OCI-LY7 (cell line): Measurements from ENCODE around the gene TFB1M. TPM values are rescaled to one million over a fixed set of nuclear protein-coding genes. Genes with fewer than 3 reads are reported as not detected.

Experiments
- BruUV-seq: library from RNA; stranded (reverse); fragments of 400-500 nt; replicated peaks from 2 replicates; lab custom pipeline; 2021; lab: Mats Ljungman, UMichigan
- CTCF ChIA-PET: fragments of 300-600 bp; sonication (Branson Sonifier 250); formaldehyde crosslinking; loops from one replicate; lab custom pipeline; 2022; ENCODE audit warnings: antibody characterized with exemption; ENCODE audit not compliant: unreplicated experiment; lab: Charles Lee
- POLR2A ChIA-PET: fragments of 300-600 bp; sonication (Branson Sonifier 250); formaldehyde crosslinking; loops from one replicate; lab custom pipeline; 2022; ENCODE audit warnings: antibody characterized with exemption; lab: Charles Lee
- DNase-seq: peaks from one replicate; pipeline ENCODE4 v3.0.0-alpha.2; 2015; ENCODE audit warnings: low spot score
- H2AFZ ChIP-seq: fragments of 200-600 bp; sonication (generic), shearing (Covaris generic); 2 replicates; pipeline ENCODE4 v1.6.1; 2014; ENCODE audit warnings: mild to moderate bottlenecking, antibody characterized with exemption, low read length, moderate library complexity
- H3K27ac ChIP-seq: fragments of 200-600 bp; sonication (generic); 2 replicates; pipeline ENCODE4 v1.5.1; 2014; ENCODE audit warnings: mixed run types, low read depth, mild to moderate bottlenecking, moderate library complexity, low read length, inconsistent platforms; ENCODE audit not compliant: poor library complexity, severe bottlenecking
- H3K36me3 ChIP-seq: fragments of 200-600 bp; sonication (generic); 2 replicates; pipeline ENCODE4 v1.6.1; 2014; ENCODE audit warnings: mild to moderate bottlenecking, antibody characterized with exemption, low read length, moderate library complexity, mixed read lengths; ENCODE audit not compliant: insufficient read depth
- H3K4me1 ChIP-seq: fragments of 200-600 bp; sonication (generic); 2 replicates; pipeline ENCODE4 v1.5.1; 2014; ENCODE audit warnings: mild to moderate bottlenecking, low read length; ENCODE audit not compliant: insufficient read depth, poor library complexity, severe bottlenecking
- H3K4me2 ChIP-seq: fragments of 200-600 bp; sonication (generic); 2 replicates; pipeline ENCODE4 v1.6.1; 2014; ENCODE audit warnings: mild to moderate bottlenecking, low read length
- H3K4me3 ChIP-seq: fragments of 200-600 bp; sonication (generic); 2 replicates; pipeline ENCODE4 v1.5.1; 2014; ENCODE audit warnings: mild to moderate bottlenecking, low read depth, low read length; ENCODE audit not compliant: poor library complexity, severe bottlenecking
- H3K79me2 ChIP-seq: fragments of 200-600 bp; sonication (generic); 2 replicates; pipeline ENCODE4 v1.6.1; 2016; ENCODE audit warnings: low read depth, mild to moderate bottlenecking, low read length, moderate library complexity, mixed read lengths; ENCODE audit not compliant: insufficient read depth
- H3K9me2 ChIP-seq: fragments of 200-600 bp; sonication (generic); 2 replicates; pipeline ENCODE4 v1.6.1; 2016; ENCODE audit warnings: mild to moderate bottlenecking, low read length, mixed read lengths; ENCODE audit not compliant: insufficient read depth
- H3K9me3 ChIP-seq: fragments of 200-600 bp; sonication (generic); 2 replicates; pipeline ENCODE4 v1.6.1; 2014; ENCODE audit warnings: mild to moderate bottlenecking, mixed run types, low read length, mixed read lengths
- H4K20me1 ChIP-seq: fragments of 200-600 bp; sonication (generic); 2 replicates; pipeline ENCODE4 v1.6.1; 2014; ENCODE audit warnings: mild to moderate bottlenecking, antibody characterized with exemption, low read length, moderate library complexity, mixed read lengths; ENCODE audit not compliant: insufficient read depth
- EZH2phosphoT487 ChIP-seq: fragments of 200-600 bp; sonication (generic); IDR thresholded peaks from 2 replicates; pipeline ENCODE4 v1.6.1; 2018; ENCODE audit warnings: low read depth, borderline replicate concordance, mild to moderate bottlenecking, mixed run types, antibody characterized with exemption, low read length, moderate library complexity, mixed read lengths
- intact Hi-C: fragments of 100-400 bp; cut with micrococcal nuclease; formaldehyde crosslinking; loops from one replicate; pipeline ENCODE4 v1.10.0; 2022; ENCODE audit not compliant: unreplicated experiment
- total RNA-seq, 2 experiments: library from RNA; depleted of rRNA in 1 of 2; stranded (reverse); fragments of >200 nt in 1 of 2; shearing (Covaris generic) in 1 of 2; gene quantifications; 2 replicates each; pipeline ENCODE4 v1.2.3, GENCODE V29; 2014 to 2022
- TF ChIP-seq, protein P1 (sequence below): fragments of 200-600 bp; sonication (generic); conservative IDR thresholded peaks from 2 replicates; pipeline ENCODE4 v1.5.1; 2014; ENCODE audit warnings: mild to moderate bottlenecking, antibody characterized with exemption, low read length, moderate library complexity, mixed read lengths

The TFB1M gene
- total RNA-seq, 2 experiments from 2014 or later: 34.8 to 62.8 TPM

- H3K27ac ChIP-seq: no peak overlapping the region
- no peaks in the 10 kb centered on the region for H3K9me2 ChIP-seq
- no peaks in the 10 kb centered on the region for H3K79me2 ChIP-seq
- POLR2A ChIA-PET: interaction anchor here (1.0 kb wide), 1 partner anchor 15 kb away, joined by 3 read pairs; no protein-coding TSS in a partner anchor
- CTCF ChIA-PET: no interaction called here
- no peaks in the 10 kb centered on the region for H3K9me3 ChIP-seq
- H3K4me3 ChIP-seq: no peak overlapping the region
- no peak for TF ChIP-seq EZH2phosphoT487
- TF ChIP-seq, protein P1, sequence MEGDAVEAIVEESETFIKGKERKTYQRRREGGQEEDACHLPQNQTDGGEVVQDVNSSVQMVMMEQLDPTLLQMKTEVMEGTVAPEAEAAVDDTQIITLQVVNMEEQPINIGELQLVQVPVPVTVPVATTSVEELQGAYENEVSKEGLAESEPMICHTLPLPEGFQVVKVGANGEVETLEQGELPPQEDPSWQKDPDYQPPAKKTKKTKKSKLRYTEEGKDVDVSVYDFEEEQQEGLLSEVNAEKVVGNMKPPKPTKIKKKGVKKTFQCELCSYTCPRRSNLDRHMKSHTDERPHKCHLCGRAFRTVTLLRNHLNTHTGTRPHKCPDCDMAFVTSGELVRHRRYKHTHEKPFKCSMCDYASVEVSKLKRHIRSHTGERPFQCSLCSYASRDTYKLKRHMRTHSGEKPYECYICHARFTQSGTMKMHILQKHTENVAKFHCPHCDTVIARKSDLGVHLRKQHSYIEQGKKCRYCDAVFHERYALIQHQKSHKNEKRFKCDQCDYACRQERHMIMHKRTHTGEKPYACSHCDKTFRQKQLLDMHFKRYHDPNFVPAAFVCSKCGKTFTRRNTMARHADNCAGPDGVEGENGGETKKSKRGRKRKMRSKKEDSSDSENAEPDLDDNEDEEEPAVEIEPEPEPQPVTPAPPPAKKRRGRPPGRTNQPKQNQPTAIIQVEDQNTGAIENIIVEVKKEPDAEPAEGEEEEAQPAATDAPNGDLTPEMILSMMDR: no peak
- H2AFZ ChIP-seq: no peak overlapping the region
- no peaks in the 10 kb centered on the region for H3K4me1 ChIP-seq
- no peak for DNase-seq
- intact Hi-C loops: no loop called here
- no TSS peak for BruUV-seq
- no peak overlapping the region for H3K4me2 ChIP-seq
- H4K20me1 ChIP-seq: peaks cover 3% of the 10 kb centered on the region; the same call in 1 of the 2 replicates
- peaks cover 86% of the 10 kb centered on the region for H3K36me3 ChIP-seq
Observed at GRCh38 chr6:155284775-155285174, 29.5 kb downstream of the TFB1M start.

DNA sequence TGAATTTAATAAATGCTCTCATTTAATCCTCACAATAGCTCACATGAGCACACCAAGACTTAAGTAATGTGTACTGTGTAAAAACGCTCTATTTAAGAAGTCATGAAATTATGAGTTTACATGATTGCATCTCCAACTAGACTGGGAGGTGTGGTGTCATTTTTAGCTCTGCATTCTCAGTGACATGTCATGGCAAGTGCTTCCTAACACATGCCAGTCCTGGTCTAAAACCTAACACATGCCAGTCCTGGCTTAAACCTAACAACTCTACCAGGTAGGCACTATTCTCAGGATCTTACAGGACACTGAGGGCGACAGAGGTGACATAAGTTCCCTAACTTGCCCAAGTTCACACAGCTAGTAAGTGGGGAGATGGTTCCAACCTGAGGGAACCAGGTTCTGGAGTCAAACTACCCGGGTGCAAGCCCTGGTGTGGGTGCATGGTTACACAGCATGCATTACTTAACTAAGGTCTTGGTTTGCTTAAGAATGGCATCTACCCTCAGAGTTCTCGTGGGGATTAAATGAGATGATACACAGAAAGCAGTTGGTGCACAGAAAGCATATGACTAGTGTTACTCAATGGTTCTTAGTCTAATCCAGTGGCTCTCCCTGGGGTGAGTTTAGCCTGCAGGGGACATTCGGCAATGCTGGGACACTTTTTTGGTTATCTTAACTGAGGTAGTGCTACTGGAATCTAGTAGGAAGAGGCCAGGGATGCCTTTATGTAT lies 35.8 kb downstream of the TFB1M start:
- BruUV-seq: no TSS peak
- Histone ChIP-seq H3K4me2 (no peak overlapping the region), H3K27ac (no peak overlapping the region), H3K79me2 (no peaks in the 10 kb centered on the region), H3K4me3 (no peak overlapping the region), H2AFZ (no peak overlapping the region), H3K9me3 (no peaks in the 10 kb centered on the region), H3K36me3 (peaks cover 90% of the 10 kb centered on the region), H4K20me1 (no peaks in the 10 kb centered on the region), H3K4me1 (no peaks in the 10 kb centered on the region), H3K9me2 (no peaks in the 10 kb centered on the region)
- CTCF ChIA-PET: interaction anchor here (0.9 kb wide), 1 partner anchor 10 kb away, joined by 3 read pairs; no protein-coding TSS in a partner anchor
- no peak for TF ChIP-seq EZH2phosphoT487
- TF ChIP-seq, protein P1: no peak
- intact Hi-C loops: no loop called here
- POLR2A ChIA-PET: interaction anchor here (1.4 to 1.5 kb wide), 3 partner anchors 10 to 22 kb away, joined by 5 to 7 read pairs (median 6); no protein-coding TSS in a partner anchor
- no peak for DNase-seq

- intact Hi-C loops: no loop called here
- Histone ChIP-seq H3K4me3 (no peak overlapping the region), H3K9me3 (no peaks in the 10 kb centered on the region), H3K4me1 (no peaks in the 10 kb centered on the region), H3K9me2 (no peaks in the 10 kb centered on the region), H4K20me1 (no peaks in the 10 kb centered on the region), H3K36me3 (peaks cover 89% of the 10 kb centered on the region), H3K27ac (no peak overlapping the region), H3K79me2 (no peaks in the 10 kb centered on the region), H3K4me2 (no peak overlapping the region), H2AFZ (no peak overlapping the region)
- ChIA-PET POLR2A (interaction anchor here (0.5 to 1.6 kb wide), 11 partner anchors 10 to 1589 kb away, joined by 3 to 6 read pairs (median 4); no protein-coding TSS in a partner anchor), CTCF (no interaction called here)
- no peak for TF ChIP-seq EZH2phosphoT487
- TF ChIP-seq, protein P1: no peak
- BruUV-seq: no TSS peak
- no peak for DNase-seq
Observed at GRCh38 chr6:155276638-155277037, 37.6 kb downstream of the TFB1M start.
